ENCODE results near the gene TBX2. TPM values are rescaled to one million over a fixed set of nuclear protein-coding genes. Genes with fewer than 3 reads are reported as not detected.
A peak's percentile ranks its signal among the peaks of the same experiment; 100 is the strongest.

Gene TBX2
- polyA plus RNA-seq, 6 donors from 2014 or later, result not detected

- no peak overlapping the region for H3K4me3 Mint-ChIP-seq
- DNase-seq (no peak), ATAC-seq (ENCODE audit: low read depth in 2 of 2) (no peak)
- H3K36me3 Mint-ChIP-seq, result peaks cover 0 to 7% of the 10 kb centered on the region in 2 donors
- peaks cover 0 to 8% (median 4%) of the 10 kb centered on the region in 3 donors for H3K4me1 Mint-ChIP-seq
- no peaks in the 10 kb centered on the region for H3K27me3 Mint-ChIP-seq
- no peaks in the 10 kb centered on the region for H3K9me3 Mint-ChIP-seq
- H3K27ac Mint-ChIP-seq, result no peak overlapping the region
These were observed 20.8 kb upstream of the TBX2 start for GRCh38 chr17:61378658-61379456.

GRCh38 chr17:61379457-61380216 is 20.0 kb upstream of the TBX2 start:
- ATAC-seq (ENCODE audit: low read depth in 2 of 2) (no peak), DNase-seq (no peak)
- Mint-ChIP-seq H3K36me3 (peaks cover 0 to 7% of the 10 kb centered on the region in 2 donors), H3K27ac (no peak overlapping the region), H3K27me3 (no peaks in the 10 kb centered on the region), H3K9me3 (no peaks in the 10 kb centered on the region), H3K4me3 (peak overlapping the region in 1 of 8 donors; percentile 60), H3K4me1 (peaks cover 0 to 1% (median under 1%) of the 10 kb centered on the region in 3 donors)

- Mint-ChIP-seq H3K36me3 (peaks cover 0 to 7% of the 10 kb centered on the region in 2 donors), H3K4me3 (no peak overlapping the region), H3K4me1 (no peaks in the 10 kb centered on the region), H3K27ac (no peak overlapping the region), H3K27me3 (no peaks in the 10 kb centered on the region), H3K9me3 (no peaks in the 10 kb centered on the region)
- ATAC-seq (ENCODE audit: low read depth in 2 of 2), result no peak
- DNase-seq, result no peak
These were observed 19.3 kb upstream of the TBX2 start for GRCh38 chr17:61380217-61380835.

GRCh38 chr17:61380836-61381525 is 18.7 kb upstream of the TBX2 start:
- ATAC-seq (ENCODE audit: low read depth in 2 of 2) (no peak), DNase-seq (no peak)
- peaks cover 0 to 7% of the 10 kb centered on the region in 2 donors for H3K36me3 Mint-ChIP-seq
- H3K4me3 Mint-ChIP-seq, result no peak overlapping the region
- H3K4me1 Mint-ChIP-seq, result no peaks in the 10 kb centered on the region
- no peaks in the 10 kb centered on the region for H3K27me3 Mint-ChIP-seq
- H3K9me3 Mint-ChIP-seq, result no peaks in the 10 kb centered on the region
- H3K27ac Mint-ChIP-seq, result no peak overlapping the region

GRCh38 chr17:61381537-61381936 is 18.1 kb upstream of the TBX2 start:
- Mint-ChIP-seq H3K4me3 (no peak overlapping the region), H3K9me3 (no peaks in the 10 kb centered on the region), H3K27ac (peak overlapping the region in 1 of 6 donors; percentile 44), H3K27me3 (no peaks in the 10 kb centered on the region), H3K4me1 (no peaks in the 10 kb centered on the region), H3K36me3 (peaks cover 0 to 3% of the 10 kb centered on the region in 2 donors)
- DNase-seq (no peak), ATAC-seq (ENCODE audit: low read depth in 2 of 2) (no peak)

- H3K9me3 Mint-ChIP-seq, result no peaks in the 10 kb centered on the region
- H3K27me3 Mint-ChIP-seq, result peaks cover 0 to under 1% (median 0%) of the 10 kb centered on the region in 3 donors
- H3K27ac Mint-ChIP-seq, result no peak overlapping the region
- no peaks in the 10 kb centered on the region for H3K4me1 Mint-ChIP-seq
- no peak overlapping the region for H3K4me3 Mint-ChIP-seq
- DNase-seq, result no peak
- H3K36me3 Mint-ChIP-seq, result no peaks in the 10 kb centered on the region
- no peak for ATAC-seq (ENCODE audit: low read depth in 2 of 2)
These were observed 16.6 kb upstream of the TBX2 start for GRCh38 chr17:61382796-61383688.

- Mint-ChIP-seq H3K4me1 (no peaks in the 10 kb centered on the region), H3K27ac (no peak overlapping the region), H3K27me3 (peaks cover 0 to 5% (median 0%) of the 10 kb centered on the region in 3 donors), H3K36me3 (no peaks in the 10 kb centered on the region), H3K9me3 (no peaks in the 10 kb centered on the region), H3K4me3 (no peak overlapping the region)
- no peak for ATAC-seq (ENCODE audit: low read depth in 2 of 2)
- DNase-seq, result no peak
These were observed 15.9 kb upstream of the TBX2 start for GRCh38 chr17:61383689-61384201.

DNA sequence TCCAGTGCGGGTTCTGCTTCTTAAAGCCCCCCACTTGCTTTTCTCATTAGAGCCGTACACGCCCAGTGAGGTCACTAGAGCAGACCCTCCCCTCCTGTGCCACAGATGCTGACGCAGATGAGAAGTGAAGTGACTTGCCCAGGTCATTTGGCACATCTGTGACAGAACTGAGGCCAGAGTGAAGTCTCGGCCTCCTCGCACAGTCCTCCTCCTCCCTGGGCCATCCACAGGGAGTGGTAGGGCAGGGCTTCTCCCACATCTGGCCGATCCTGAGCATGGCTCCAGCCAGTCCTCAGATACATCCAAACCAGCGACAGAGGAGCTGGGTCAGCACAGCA is 15.3 kb upstream of the TBX2 start:
- peaks cover 0 to 10% (median 0%) of the 10 kb centered on the region in 3 donors for H3K27me3 Mint-ChIP-seq
- H3K27ac Mint-ChIP-seq, result no peak overlapping the region
- no peak overlapping the region for H3K4me3 Mint-ChIP-seq
- H3K36me3 Mint-ChIP-seq, result no peaks in the 10 kb centered on the region
- ATAC-seq (ENCODE audit: low read depth in 2 of 2), result no peak
- DNase-seq, result no peak
- H3K9me3 Mint-ChIP-seq, result no peaks in the 10 kb centered on the region
- H3K4me1 Mint-ChIP-seq, result peaks cover 2 to 5% (median 2%) of the 10 kb centered on the region in 3 donors

GRCh38 chr17:61384692-61385576 is 14.7 kb upstream of the TBX2 start:
- Mint-ChIP-seq H3K4me3 (no peak overlapping the region), H3K4me1 (peaks cover 3 to 8% (median 4%) of the 10 kb centered on the region in 3 donors), H3K27me3 (peaks cover 0 to 14% (median 0%) of the 10 kb centered on the region in 3 donors), H3K9me3 (no peaks in the 10 kb centered on the region), H3K36me3 (no peaks in the 10 kb centered on the region), H3K27ac (no peak overlapping the region)
- ATAC-seq (ENCODE audit: low read depth in 2 of 2), result no peak
- no peak for DNase-seq

GRCh38 chr17:61385577-61386236 is 13.9 kb upstream of the TBX2 start:
- Mint-ChIP-seq H3K36me3 (no peaks in the 10 kb centered on the region), H3K27ac (no peak overlapping the region), H3K27me3 (peaks cover under 1 to 21% (median 6%) of the 10 kb centered on the region in 3 donors), H3K4me1 (peaks cover 3 to 11% (median 4%) of the 10 kb centered on the region in 3 donors), H3K9me3 (no peaks in the 10 kb centered on the region), H3K4me3 (no peak overlapping the region)
- ATAC-seq (ENCODE audit: low read depth in 2 of 2) (no peak), DNase-seq (no peak)

- ATAC-seq (ENCODE audit: low read depth in 2 of 2), result no peak
- Mint-ChIP-seq H3K27ac (no peak overlapping the region), H3K27me3 (peaks cover 5 to 27% (median 11%) of the 10 kb centered on the region in 3 donors), H3K36me3 (no peaks in the 10 kb centered on the region), H3K4me1 (peaks cover 3 to 11% (median 4%) of the 10 kb centered on the region in 3 donors), H3K4me3 (no peak overlapping the region), H3K9me3 (no peaks in the 10 kb centered on the region)
- DNase-seq, result no peak
These were observed 13.4 kb upstream of the TBX2 start for GRCh38 chr17:61386251-61386650.
